HTR-8/SVneo (cell line): ENCODE results near the gene CHD2.

Source experiments
- DNase-seq: peaks from one replicate; pipeline ENCODE4 v3.0.0; 2011; ENCODE audit warnings: low spot score, mixed read lengths; ENCODE audit not compliant: insufficient read length
- FAIRE-seq: peaks from 2 replicates; lab custom pipeline; 2011; peaks lifted over from hg19 to GRCh38; lab: Jason Lieb, UNC

Gene CHD2

DNA sequence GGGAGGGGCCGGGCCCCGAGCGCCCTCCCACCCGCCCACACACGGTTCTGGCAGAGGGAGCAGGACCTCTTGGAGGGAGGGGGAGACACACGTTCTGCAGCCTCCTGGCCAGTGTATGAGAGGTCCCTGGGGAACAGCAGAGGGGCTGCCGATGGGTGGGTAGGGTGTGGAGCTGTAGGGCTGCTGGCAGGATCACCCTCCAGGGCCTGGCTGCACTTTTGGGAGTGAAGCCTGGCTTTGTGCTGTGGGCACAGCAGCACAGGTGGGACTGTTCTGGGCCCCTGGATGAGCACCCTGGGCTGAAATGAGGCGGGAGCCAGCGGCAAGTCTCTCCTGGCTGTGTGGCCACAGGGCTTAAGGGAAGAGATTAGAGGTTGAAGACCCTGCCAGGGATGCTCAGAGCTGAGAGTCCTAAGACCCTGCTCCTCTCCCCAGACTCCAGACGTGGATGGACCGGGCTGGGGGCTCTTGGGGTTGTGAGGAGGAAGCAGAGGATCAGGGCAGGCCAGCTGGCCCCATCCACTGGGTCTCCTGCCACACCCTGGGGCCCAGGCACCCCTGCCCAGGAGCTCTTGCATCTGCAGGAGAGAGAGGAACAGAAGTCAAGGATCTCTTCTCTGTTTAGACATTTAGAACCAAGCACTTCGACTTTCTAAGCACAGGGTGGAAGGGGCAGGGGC is 143.6 kb downstream of the CHD2 start:
- DNase-seq = no peak
- FAIRE-seq = no peak

DNA sequence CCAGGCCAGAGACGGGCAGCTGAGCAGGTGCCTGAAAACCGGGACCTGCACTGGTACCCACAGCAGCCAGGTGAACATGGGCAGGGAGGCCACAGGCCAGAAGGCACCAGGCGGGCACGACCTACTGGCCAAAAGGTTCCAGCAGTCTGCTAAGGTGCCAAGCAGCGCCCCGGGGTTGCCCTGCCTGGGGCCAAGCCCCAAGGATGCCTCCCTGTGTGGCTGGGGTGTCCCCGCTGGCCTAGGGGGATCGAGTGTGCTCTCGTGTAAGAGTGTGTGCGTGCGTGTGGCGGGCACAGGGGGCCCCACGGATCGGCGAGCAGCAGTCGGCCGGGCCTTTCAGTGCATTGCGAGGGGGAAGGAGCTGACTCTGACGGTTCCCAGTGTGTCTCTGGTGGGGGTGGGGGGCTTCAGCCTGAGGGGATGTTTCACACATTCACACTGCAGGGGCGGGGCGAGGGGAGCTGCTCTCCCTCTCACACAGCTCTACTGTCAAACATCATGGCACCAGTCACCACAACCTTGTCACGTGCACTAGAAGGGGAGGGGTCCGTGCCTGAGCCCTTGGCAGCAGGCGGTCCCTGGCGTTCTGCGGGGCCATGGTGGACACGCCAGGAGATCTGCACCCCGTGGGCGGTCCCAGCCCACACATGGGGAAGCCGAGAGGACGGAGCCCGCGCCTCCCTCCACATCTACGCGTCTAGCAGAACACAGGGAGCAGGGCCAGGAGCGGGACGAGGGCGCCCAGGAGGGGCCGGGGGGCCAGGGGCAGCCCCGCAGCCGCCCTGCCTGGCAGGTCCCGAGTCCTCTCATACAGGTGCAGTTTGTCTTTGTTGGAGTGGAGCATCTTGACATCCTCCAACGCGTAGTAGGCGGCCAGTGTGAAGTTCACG is 144.4 kb downstream of the CHD2 start:
- DNase-seq = no peak
- no peak for FAIRE-seq

DNA sequence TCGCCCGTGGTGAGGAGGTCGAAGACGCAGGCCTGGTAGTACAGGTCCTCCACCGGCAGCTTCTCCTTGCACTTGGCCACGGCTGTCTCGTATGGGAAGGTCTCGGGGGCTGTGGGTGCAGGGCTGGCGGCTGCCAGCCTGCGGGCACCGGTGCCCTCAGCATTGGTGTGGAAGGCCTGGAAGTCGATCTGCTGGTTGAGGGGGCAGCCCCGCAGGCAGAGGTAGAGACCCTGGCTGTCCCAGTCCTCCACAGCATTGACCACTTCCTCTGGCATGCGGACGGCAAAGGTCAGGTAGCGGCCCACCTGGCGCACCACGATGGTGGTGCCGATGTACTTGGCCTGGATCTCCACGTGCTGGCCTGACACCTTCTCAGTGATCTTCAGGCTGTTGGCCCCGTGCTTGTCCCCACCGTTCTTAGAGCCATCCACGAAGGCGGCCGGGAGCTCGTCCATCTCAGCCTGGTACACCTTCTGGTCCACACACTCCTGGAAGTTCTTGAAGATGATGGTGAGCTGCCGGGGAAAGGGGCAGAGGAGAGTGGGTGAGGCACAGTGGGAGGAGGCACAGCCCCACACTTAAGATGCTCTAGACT is 145.2 kb downstream of the CHD2 start:
- no peak for DNase-seq
- FAIRE-seq = no peak

DNA sequence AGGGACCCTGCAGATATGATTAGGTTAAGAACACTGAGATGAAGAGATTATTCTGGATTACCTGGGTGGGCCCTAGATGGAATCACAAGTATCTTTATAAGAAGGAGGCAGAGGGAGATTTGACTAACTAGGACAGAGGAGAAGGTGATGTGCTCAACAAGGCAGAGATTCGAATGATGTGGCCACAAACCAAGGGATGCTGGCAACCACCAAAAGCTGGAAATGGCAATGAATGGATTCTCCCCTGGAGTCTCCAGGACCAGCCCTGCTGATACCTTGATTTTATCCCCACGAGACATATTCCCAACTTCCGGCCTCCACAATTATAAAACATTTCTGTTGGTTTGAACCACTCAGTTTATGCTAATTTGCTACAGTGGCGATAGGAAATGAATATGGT is 146.0 kb downstream of the CHD2 start:
- FAIRE-seq (no peak), DNase-seq (no peak)

DNA sequence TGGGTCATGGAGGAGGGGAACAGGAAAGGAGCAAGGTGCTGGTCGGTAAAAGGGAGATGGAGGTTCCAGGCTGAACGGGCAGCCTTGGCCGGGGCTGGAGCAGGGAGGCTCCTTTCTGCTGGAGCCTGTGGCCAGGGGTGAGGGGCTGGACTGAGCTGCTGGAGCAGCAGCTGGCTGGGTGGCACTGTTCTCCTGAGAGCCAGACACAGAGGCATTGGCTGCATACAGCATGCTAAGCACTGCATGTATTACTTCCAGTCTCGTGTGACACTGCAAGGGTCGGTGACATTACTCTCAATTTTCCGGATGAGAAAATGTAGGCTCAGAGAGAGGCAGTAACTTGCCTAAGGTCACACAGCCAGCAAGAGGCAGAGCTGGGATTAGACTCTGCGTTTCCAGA is 146.6 kb downstream of the CHD2 start:
- FAIRE-seq (no peak), DNase-seq (no peak)

DNA sequence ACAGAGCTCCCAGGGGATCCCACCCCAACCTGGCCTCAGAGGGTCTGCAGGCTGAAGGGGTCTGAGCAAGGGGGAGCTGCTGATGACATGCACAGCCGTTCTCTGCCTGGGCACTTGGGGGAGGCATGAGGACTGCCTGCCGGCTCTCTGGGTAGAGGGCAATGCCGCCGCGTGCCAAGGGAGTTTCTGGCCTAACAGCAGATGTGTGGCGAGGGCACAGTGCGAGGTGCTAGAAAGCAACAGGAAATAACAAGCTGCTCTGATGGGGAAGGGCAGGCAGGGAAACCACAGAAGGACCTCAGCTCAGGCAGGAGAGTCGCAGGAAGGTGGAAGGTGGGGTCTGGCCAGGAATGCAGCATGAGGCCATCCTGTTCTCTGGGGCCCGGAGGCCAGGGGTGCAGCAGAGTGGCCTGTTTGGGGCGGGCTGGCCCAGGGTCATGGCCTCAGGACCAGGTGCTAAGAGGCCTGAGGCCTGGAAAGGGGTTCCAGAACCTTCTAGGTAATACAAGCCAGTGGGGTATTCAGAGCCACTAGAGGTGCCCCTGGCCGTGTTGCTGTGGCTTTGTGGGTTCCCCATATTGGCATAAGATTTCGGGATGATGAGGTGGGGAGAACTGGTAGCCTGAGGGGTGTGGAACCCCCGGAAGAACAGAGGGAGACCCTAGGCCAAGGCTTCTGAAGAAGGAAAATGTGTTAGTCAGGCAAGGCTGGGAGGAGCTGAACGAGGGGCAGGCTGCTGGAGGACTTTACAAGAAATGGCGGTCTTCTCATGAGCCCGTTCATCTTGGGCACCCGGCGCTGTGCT is 147.7 kb downstream of the CHD2 start:
- no peak for FAIRE-seq
- DNase-seq = no peak

DNA sequence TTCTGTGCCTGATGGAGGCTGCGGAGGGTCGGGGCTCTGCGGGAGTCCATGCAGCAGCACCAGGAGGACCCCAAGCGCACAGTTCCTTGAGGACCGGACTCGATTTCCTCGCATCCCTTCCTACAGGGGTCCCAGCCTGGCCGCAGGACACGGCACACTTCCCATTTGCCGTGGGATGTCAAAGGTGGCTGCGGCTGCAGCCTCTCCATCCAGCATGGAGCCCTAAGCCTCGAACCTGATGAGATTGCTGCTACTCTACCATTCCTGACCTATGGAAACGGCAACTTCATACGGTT is 148.2 kb downstream of the CHD2 start:
- FAIRE-seq (no peak), DNase-seq (no peak)

DNA sequence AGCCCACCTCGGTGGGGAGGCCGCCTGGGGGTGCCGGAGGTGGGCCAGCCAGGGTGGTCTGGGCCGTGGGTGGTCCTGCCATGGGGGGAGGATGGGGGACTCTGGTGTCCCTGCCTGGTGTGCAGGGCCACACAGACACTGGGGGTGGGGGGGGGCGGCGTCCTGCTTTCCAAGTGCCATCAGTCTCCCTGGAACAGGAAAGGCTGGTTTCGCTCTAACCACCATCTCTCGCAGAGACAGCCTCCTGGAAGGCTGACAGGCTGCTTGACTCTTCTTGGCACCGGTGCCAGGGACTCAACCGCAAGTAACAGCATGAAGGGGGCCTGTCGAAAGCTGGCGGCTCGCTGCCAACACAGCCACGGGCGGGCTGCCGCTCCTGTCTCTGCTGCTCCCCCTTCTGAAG is 148.6 kb downstream of the CHD2 start:
- DNase-seq (no peak), FAIRE-seq (no peak)

DNA sequence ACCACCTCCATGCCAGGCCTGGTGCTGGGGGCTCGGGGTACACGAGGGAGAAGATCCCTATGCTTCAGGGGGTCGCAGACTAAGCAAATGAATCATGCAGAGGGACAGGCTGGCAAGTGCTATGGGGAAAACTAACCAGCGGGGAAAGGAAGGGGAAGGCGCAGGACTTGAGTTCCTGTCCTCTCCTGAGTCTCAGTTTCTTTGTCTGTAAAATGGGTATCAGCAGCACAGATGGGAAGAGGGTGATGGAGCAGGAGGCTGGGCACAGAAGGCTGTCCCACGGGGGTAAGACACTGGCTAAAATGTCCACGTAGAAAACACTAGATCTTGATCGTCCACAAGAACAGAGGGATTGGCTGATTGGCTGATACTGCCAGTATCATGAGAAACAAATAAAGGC is 149.1 kb downstream of the CHD2 start:
- DNase-seq = no peak
- FAIRE-seq = no peak

DNA sequence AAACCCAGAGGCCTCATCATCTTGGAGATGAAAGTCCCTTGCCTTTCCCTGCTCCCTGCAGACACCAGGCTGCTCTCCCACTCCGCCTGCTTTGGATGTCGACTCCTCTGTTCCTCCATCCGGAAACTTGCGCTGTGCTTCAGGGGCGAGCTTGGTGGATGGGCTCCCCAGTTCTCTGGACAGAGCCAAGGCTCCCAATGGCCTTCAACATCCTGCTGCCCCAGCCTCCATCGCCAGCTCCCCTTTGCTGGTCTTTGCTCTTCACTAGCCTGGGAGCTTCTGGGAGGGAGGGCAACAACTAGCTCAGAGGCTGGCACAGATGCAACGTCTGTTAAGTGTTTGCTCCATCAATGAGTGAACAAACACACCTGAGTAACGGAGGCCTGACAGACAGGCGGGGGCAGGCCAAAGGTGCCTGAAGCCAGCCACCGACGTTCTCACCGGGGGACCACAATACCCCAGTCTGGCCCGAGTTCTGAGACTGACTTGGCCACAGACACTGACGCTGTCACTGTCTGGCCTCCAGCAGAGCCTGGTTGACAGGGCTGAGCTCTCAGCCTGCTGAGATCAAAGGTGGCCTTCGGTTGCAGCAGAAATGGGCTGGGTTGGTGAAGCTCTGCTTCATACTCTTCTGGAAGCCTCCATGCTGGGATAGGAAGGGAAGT is 149.9 kb downstream of the CHD2 start:
- FAIRE-seq (no peak), DNase-seq (no peak)

DNA sequence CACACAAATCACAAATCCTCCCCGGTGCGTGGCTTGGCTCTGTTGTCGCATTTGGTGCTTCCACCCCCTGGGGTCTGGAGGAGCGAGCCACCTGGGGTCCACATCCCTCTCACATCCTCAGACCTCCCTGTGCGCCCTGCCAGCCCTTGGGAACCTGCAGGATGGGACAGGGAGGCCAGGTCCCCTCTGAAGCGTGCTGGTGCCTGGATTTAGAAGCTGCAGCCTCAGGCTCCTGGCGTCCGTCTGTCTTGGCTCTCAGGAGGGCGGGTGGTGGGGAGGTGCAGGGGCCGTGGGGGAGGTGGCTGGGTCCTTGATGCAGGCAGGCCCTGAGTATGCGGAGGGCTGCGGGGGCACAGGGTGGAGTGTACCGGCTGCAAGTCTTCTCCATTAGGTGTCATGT is 150.5 kb downstream of the CHD2 start:
- FAIRE-seq = no peak
- DNase-seq = no peak

DNA sequence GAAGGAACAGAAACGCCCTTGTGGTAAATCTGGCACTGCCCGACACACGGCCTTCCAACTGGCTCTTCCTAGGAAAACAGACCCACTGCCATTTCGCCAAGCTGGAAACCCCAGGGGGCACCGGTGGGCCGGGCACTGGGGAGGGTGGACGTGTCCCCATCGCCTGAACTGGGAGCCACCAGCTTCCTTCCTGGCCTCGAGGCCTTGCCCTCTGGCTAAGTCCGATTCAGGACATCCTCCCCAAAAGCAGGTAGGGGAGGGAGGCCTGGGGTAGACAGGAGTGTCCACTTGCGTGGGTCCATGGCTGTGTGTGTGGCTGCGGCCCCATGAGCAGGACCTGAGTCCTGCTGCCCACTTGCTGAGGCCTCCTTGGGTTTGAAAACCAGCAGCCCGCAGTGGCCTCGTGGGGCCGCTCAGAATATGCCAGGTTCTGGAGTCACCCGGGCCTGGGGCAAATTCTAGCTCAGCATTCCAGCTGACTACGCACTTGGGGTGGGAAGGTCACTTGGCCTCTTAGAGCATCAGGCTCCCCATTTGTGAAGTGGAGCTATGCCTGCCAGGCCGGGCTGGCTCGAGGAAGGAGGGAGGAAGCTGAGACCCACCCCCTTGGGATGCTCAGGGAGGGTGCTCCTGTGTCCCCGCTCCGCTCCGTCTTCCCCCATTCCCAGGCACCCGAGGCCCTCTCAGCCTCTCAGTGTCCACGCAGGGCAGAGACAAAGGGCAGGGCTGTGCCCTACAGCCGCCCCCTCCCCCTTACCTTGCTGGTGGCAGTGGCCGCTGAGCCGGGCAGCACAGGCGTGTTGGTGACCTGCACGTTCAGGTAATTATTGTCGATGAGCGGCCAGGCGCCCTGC is 151.3 kb downstream of the CHD2 start:
- DNase-seq (no peak), FAIRE-seq (no peak)

DNA sequence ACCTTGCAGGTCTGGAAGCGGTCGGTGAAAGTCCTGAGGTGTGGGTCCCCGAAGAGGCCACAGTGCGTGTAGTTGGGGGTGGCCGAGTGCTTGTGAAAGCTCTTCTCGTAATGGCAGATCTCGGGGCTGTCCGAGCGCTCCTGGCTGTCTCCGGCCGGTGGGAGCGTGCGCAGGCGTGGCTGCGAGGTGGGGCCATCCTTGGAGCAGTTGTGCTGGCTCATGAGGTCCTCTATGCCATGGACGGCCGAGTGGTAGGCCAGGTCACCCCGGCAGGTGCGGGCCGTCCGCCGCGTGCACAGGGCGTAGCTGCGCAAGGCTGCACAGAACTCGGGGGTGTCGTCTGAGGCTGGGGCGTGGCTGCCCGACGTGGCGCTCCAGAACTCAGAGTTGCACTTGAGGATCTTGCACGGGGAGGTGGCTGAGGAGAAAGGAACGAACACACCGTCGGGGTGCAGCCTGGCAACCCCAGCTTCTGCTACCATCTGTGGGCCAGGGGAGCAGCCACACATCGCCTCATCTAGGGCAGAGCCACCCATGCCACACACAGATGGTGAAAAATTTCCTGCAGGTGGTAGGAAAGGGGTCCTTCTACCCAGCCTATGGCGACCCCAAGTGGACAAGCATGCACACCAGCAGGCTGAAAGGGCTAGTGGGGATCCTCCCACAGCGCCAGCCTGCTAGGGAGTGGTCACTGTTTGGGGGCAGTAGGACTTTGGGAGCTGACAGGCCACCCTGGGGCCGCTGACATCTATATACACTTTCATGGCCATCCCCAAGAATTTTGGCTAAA is 152.2 kb downstream of the CHD2 start:
- FAIRE-seq = no peak
- DNase-seq = no peak

DNA sequence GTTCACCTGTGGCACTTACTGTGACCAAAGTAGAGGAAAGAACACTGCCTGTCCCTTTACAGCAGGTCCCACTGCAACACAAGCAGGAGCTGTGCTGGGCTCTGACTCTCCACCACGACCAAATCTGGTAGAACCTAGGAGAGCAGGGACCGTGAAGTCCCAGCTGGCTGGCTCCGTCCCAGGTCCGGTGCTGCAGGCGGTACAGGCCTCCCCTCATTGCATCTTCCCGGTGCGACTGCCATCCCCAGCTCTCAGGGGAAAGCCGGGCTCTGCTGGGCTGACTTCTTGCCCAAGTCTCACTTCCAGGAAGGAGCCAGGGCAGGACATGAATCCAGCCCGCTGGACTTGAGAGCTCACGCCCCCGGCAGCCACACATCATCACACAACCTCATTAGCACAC is 155.1 kb downstream of the CHD2 start:
- no peak for FAIRE-seq
- no peak for DNase-seq

DNA sequence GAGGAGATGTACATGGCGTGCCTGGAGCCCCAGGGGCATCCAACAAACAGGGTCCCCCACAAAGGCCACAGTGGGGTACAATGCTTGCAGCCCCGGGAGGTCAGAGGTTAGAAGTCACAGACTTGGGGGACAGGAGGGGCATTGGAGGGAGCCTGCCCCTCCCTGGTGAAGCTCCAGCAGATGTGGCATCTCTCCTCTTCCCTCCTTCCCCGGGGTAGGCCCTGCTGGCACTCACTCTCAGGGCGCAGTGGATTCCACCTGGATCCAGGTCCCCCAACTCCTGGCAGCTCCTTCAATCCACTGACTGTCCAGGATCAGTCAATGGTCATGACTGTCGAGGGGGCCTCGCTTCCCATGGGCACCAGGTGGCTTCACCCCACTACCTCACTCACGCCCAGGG is 156.7 kb downstream of the CHD2 start:
- FAIRE-seq = no peak
- DNase-seq = no peak

DNA sequence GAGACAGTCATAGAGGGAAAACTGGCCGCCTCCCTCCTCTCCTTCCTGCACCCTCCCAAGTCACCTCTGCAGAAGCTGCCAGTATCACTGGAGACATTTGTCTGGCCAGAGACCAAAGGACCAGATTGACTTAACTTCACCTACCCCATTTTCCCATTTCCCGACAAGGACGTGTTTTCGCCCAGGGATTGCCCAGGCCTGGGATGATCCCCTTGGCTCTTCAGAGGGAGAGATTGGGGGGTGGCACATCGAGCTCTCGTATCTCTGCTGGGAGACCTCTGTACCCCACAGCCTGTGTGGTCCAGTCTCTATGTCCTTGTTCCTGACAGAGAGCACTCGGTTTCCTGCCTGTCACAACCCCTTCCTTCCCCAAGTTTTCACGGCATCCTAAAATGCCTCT is 157.5 kb downstream of the CHD2 start:
- DNase-seq (no peak), FAIRE-seq (no peak)

DNA sequence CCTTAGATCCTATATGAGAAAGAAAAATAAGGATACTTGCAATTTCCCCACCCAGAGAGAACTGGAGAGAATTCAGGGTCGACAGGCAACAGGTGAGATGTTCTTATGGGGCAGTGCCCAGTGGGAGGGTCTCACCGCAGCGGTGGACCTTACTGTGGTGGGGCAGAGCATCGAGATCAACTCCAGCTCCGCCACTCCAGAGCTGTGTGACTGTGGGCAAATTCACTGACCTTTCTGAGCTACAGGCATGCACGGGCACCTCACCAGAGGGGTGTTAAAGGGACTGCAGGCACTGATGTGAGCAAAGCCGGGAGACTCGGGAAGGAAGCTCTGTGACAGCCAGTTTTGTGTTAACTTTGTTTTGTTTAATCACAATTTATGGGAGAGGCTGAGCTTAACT is 158.0 kb downstream of the CHD2 start:
- DNase-seq (no peak), FAIRE-seq (no peak)

DNA sequence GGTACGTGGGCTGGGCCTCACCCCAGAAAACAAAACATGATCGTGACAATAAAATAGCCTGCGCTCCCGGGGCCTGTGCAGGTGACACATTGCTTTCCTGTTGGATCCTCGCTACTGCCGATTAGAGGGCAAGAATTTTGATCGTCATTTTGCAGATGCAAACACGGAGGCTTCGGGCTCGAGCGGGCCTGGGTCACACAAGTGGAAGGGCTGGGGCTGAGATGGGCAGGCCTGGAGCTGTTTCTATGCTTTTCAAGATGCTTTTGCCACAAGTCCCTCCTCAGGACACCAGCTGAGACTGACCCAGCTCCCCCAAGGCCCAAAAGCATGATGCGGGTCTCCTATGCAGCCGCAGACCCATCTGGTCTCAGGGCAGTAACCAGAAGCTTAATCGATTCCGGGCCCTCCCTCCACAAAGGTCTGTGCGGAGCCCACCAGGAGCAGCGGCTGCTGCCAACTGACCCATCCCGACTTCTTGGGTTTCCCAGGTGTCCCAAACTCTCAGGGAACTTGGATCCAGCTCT is 158.8 kb downstream of the CHD2 start:
- DNase-seq = no peak
- no peak for FAIRE-seq
